Body of pancreas (tissue), 4 donors: ENCODE measurements around the gene OSBP2. TPM values are rescaled to one million over a fixed set of nuclear protein-coding genes. Genes with fewer than 3 reads are reported as not detected.
A peak's percentile ranks its signal among the peaks of the same experiment; 100 is the strongest.

Source experiments
- ATAC-seq: fragments of 150-250 bp; one replicate; pipeline ENCODE4 v1.9.1; 2016
- DNase-seq, 4 donors: peaks; one replicate each; pipeline ENCODE4 v3.0.0-alpha.2; 2019
- H3K27ac ChIP-seq, 4 donors: fragments of 200-600 bp; sonication (generic); 1 replicate in 3 of 4; 2 replicates in 1 of 4; pipeline versions ENCODE4 v1.5.1 to v1.6.1; 2016 to 2019; ENCODE audit warnings: mild to moderate bottlenecking in 1 of 4, mixed read lengths in 1 of 4, moderate library complexity in 1 of 4
- H3K27me3 ChIP-seq, 2 donors: fragments of 200-600 bp; sonication (generic); one replicate each; pipeline ENCODE4 v1.6.0; 2016; ENCODE audit warnings: mild to moderate bottlenecking in 1 of 2
- H3K36me3 ChIP-seq, 2 donors: fragments of 200-600 bp; sonication (generic); replicated peaks in 1 of 2; 2 replicates each; pipeline ENCODE4 v1.5.1; 2016; ENCODE audit warnings: low read depth in 2 of 2; ENCODE audit not compliant: insufficient read depth in 1 of 2
- H3K4me1 ChIP-seq: fragments of 200-600 bp; sonication (generic); one replicate; pipeline ENCODE4 v1.6.0; 2016
- H3K4me3 ChIP-seq, 2 donors: fragments of 200-600 bp; sonication (generic); 1 replicate in 1 of 2; 2 replicates in 1 of 2; pipeline ENCODE4 v1.5.1; 2016 to 2019
- H3K9me3 ChIP-seq, 3 donors: fragments of 200-600 bp; sonication (generic); 1 replicate in 2 of 3; 2 replicates in 1 of 3; pipeline ENCODE4 v1.5.1; 2016
- POLR2A ChIP-seq, 3 donors: fragments of 450-650 bp; IDR thresholded peaks; one replicate each; pipeline ENCODE4 v1.6.1; 2016; ENCODE audit warnings: antibody characterized with exemption in 3 of 3, mild to moderate bottlenecking in 2 of 3
- WGBS, 2 donors: methylation state at CpG; one replicate each; pipeline ENCODE4 v1.1.5; 2017; 5-methylcytosine and 5-hydroxymethylcytosine counted together
- intact Hi-C: fragments of 100-400 bp; cut with DNase I; formaldehyde crosslinking; loops from one replicate; pipeline ENCODE4 v1.15.1; 2023
- total RNA-seq, 2 donors: library from RNA; depleted of rRNA; stranded (reverse); fragments of >200 nt; gene quantifications; one replicate each; pipeline ENCODE4 v1.1.0, GENCODE V29; 2016
- TF ChIP-seq, protein P1 (sequence below), 7 experiments: fragments of 450-650 bp in 4 of 7; fragments of 200-600 bp in 3 of 7; sonication (generic) in 3 of 7; IDR thresholded peaks; one replicate each; pipeline ENCODE4 v1.5.1; 2016 to 2019; ENCODE audit warnings: antibody characterized with exemption in 7 of 7

Gene OSBP2
- total RNA-seq, 2 donors from 2014 or later, result 2.3 to 3.0 TPM

DNA sequence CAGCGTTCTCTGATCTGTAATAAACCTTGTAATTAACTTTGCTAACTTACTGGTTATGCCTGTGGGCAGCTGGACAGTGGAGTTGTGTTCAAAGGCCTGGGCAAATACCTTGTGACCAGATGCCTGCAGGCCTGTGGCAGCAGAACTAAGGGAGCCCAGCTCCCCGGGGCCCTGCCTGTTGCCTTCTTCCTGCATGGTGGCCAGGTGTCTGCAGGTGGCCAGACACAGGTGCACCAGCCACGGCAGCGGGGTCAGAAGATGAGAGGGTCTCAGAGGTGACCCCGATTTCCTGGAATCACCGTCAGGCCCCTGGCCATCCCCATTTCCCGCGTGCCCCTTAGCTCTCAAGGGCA is 127.2 kb downstream of the OSBP2 start:
- H3K27ac ChIP-seq, result no peak overlapping the region
- WGBS, 2 donors, result 26 to 35% methylated on average over 4 to 8 of the region's 8 CpGs
- DNase-seq (no peak), ATAC-seq (no peak)
- intact Hi-C loops, result no loop called here
- H3K9me3 ChIP-seq, result no peaks in the 10 kb centered on the region
- no peak overlapping the region for H3K4me3 ChIP-seq
- H3K27me3 ChIP-seq, result no peaks in the 10 kb centered on the region
- peaks cover 12% of the 10 kb centered on the region for H3K4me1 ChIP-seq
- no peaks in the 10 kb centered on the region for H3K36me3 ChIP-seq
- TF ChIP-seq, protein P1, sequence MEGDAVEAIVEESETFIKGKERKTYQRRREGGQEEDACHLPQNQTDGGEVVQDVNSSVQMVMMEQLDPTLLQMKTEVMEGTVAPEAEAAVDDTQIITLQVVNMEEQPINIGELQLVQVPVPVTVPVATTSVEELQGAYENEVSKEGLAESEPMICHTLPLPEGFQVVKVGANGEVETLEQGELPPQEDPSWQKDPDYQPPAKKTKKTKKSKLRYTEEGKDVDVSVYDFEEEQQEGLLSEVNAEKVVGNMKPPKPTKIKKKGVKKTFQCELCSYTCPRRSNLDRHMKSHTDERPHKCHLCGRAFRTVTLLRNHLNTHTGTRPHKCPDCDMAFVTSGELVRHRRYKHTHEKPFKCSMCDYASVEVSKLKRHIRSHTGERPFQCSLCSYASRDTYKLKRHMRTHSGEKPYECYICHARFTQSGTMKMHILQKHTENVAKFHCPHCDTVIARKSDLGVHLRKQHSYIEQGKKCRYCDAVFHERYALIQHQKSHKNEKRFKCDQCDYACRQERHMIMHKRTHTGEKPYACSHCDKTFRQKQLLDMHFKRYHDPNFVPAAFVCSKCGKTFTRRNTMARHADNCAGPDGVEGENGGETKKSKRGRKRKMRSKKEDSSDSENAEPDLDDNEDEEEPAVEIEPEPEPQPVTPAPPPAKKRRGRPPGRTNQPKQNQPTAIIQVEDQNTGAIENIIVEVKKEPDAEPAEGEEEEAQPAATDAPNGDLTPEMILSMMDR (IDR thresholded peaks at IDR 0.05), result no peak
- TF ChIP-seq POLR2A (IDR thresholded peaks at IDR 0.05), result no peak

DNA sequence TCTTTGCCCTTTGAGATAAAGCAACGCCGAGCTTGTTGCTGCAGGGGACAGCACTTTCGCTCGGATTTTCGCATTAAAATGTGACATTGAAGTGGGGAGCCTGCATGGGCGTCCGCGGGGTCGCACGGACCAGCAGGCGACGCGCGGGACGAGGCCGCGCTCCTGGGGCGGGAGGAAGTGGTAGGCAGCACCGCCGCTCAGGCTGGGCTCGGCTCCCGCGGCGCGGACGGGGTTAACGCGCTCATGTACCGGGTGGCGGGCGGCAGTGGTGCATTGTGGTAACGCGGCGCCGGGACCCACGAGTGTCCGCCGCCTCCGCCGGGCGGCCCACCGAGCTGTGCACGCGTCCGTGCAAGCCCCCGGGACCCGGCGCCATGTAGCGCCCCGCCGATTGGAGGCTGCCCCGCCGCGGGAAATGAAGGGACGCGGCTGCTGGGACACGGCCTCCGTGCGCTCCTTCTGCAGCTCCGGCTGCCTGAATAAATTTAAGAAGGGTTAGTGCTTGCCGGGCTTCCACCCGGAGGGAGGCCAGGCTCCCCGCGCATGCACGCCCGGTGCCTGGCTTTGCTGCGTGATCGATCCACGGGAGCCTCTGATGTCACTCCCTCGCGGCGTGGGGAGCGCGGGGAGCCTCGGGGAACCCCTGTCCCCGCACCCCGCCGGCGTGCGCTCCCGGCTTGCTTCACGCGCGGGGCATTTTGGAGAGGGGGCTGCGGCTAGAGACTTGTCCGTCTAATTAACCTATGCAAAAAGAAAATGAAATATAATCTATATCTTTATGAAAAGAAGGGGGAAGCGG is 127.7 kb downstream of the OSBP2 start:
- ATAC-seq, result peak; percentile 58
- Histone ChIP-seq H3K4me1 (peaks cover 12% of the 10 kb centered on the region), H3K36me3 (no peaks in the 10 kb centered on the region), H3K4me3 (no peak overlapping the region), H3K27ac (no peak overlapping the region), H3K27me3 (no peaks in the 10 kb centered on the region), H3K9me3 (no peaks in the 10 kb centered on the region)
- peak in 1 of 4 donors; percentile 41 for DNase-seq
- TF ChIP-seq POLR2A (IDR thresholded peaks at IDR 0.05), result no peak
- TF ChIP-seq, protein P1 (IDR thresholded peaks at IDR 0.05), result peak in 3 of 7 experiments; percentile 7 to 18 (median 16)
- WGBS, 2 donors, result 4 to 12% methylated on average over 22 to 71 of the region's 87 CpGs
- intact Hi-C loops, result no loop called here

DNA sequence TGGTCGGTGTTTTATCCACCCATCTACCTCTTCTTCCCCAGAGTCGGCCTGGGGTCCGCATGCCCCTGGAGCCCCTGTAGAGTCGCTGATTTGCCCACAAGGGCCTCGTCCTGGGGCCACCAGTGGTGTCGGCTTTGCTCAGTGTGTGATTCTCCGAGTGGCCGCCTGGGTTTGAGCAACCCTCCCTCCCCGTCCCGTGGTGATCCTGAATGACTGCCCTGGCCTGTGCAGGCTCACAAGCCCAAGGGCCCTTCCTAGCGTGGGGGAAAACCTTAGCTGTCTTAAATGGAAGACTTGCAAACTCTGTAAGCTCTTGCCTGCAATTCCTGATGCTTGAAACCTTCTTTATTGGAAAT is 128.3 kb downstream of the OSBP2 start:
- DNase-seq (no peak), ATAC-seq (no peak)
- H3K4me3 ChIP-seq, result no peak overlapping the region
- 46 to 64% methylated on average over 9 to 10 of the region's 11 CpGs for WGBS, 2 donors
- TF ChIP-seq POLR2A (IDR thresholded peaks at IDR 0.05), result no peak
- TF ChIP-seq, protein P1 (IDR thresholded peaks at IDR 0.05), result no peak
- H3K27ac ChIP-seq, result no peak overlapping the region
- intact Hi-C loops, result no loop called here
- no peaks in the 10 kb centered on the region for H3K36me3 ChIP-seq
- H3K27me3 ChIP-seq, result no peaks in the 10 kb centered on the region
- H3K9me3 ChIP-seq, result no peaks in the 10 kb centered on the region
- H3K4me1 ChIP-seq, result peaks cover 12% of the 10 kb centered on the region

DNA sequence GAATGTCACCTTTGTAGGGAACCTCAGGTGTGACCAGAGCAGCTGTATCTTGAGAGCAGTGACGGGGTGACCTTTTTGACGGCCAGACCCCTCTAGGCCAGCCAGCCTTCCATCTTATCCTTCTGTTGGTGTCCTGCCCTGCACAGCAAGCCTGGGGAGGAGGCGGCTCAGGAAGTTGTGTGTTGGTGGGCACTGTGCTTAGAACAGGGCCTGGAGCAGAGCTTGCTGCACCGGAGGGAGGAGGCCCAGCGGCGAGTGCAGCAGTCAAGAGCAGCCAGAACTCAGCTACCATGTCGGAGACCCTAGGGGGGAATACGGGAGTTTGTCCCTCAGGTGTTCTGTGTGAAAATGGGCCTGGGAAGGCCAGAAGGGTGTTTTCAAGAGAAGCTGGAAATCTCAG is 129.4 kb downstream of the OSBP2 start:
- Histone ChIP-seq H3K4me3 (no peak overlapping the region), H3K36me3 (no peaks in the 10 kb centered on the region), H3K27me3 (no peaks in the 10 kb centered on the region), H3K9me3 (no peaks in the 10 kb centered on the region), H3K27ac (no peak overlapping the region), H3K4me1 (peaks cover 12% of the 10 kb centered on the region)
- TF ChIP-seq, protein P1 (IDR thresholded peaks at IDR 0.05), result no peak
- TF ChIP-seq POLR2A (IDR thresholded peaks at IDR 0.05), result no peak
- 92 to 94% methylated on average over 2 to 8 of the region's 8 CpGs for WGBS, 2 donors
- ATAC-seq (no peak), DNase-seq (no peak)
- intact Hi-C loops, result no loop called here

DNA sequence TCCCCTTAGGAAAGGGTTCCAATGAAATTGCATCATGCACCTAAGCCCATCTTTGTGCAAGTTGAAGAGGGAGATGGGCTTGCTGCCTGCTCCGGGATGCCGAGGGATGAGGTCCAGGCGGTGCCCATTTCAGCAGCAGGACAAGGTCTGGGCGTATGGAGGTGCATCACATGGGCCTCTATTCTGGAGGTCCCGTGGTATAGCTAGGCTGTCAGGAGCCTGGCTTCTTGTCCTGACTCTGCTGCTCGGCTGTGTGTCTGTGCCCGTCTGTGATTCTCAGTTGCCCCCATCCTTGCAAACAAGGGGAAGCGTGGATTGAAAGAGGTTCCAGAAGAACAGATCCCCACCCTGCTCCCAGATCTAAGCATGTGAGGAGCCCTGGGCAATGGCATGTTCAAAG is 130.0 kb downstream of the OSBP2 start:
- H3K27me3 ChIP-seq, result no peaks in the 10 kb centered on the region
- WGBS, 2 donors, result 80 to 90% methylated on average over 7 to 8 of the region's 8 CpGs

More for the DNA sequence above, 130.0 kb downstream of the OSBP2 start:
- H3K4me1 ChIP-seq, result peaks cover 12% of the 10 kb centered on the region
- TF ChIP-seq, protein P1 (IDR thresholded peaks at IDR 0.05), result no peak
- TF ChIP-seq POLR2A (IDR thresholded peaks at IDR 0.05), result no peak
- intact Hi-C loops, result no loop called here
- H3K4me3 ChIP-seq, result no peak overlapping the region
- no peak overlapping the region for H3K27ac ChIP-seq
- no peaks in the 10 kb centered on the region for H3K9me3 ChIP-seq
- no peak for DNase-seq
- H3K36me3 ChIP-seq, result no peaks in the 10 kb centered on the region
- ATAC-seq, result no peak
